GM12891 (cell line): Measurements from ENCODE around the gene PLET1. TPM values are rescaled to one million over a fixed set of nuclear protein-coding genes. Genes with fewer than 3 reads are reported as not detected.

Source experiments
- DNase-seq: peaks from one replicate; pipeline ENCODE4 v3.0.0; 2011; ENCODE audit warnings: low spot score; ENCODE audit not compliant: insufficient read length
- FAIRE-seq: peaks from 2 replicates; lab custom pipeline; 2011; peaks lifted over from hg19 to GRCh38; lab: Jason Lieb, UNC
- PAX5 ChIP-seq: IDR thresholded peaks from 2 replicates; pipeline ENCODE4 v1.6.1; 2011; ENCODE audit warnings: low read length, moderate library complexity, mild to moderate bottlenecking; ENCODE audit not compliant: insufficient read depth, severe bottlenecking
- POLR2A ChIP-seq: IDR thresholded peaks from 2 replicates; pipeline ENCODE4 v1.6.1; 2011; ENCODE audit warnings: low read depth, low read length, control low read depth
- POLR2AphosphoS5 ChIP-seq: IDR thresholded peaks from 2 replicates; pipeline ENCODE4 v1.6.1; 2011; ENCODE audit warnings: low read depth, low read length, control low read depth
- POU2F2 ChIP-seq: IDR thresholded peaks from 2 replicates; pipeline ENCODE4 v1.6.1; 2011; ENCODE audit warnings: low read depth, mild to moderate bottlenecking, control low read depth, low read length, moderate library complexity
- SPI1 ChIP-seq: IDR thresholded peaks from 2 replicates; pipeline ENCODE4 v1.6.1; 2011; ENCODE audit warnings: low read depth, low read length, control low read depth
- TAF1 ChIP-seq: IDR thresholded peaks from 2 replicates; pipeline ENCODE4 v1.6.1; 2011; ENCODE audit warnings: low read depth, low read length, control low read depth
- polyA plus RNA-seq: library from polyadenylated mRNA; unstranded; fragments of >200 nt; gene quantifications from one replicate; pipeline ENCODE4 v1.2.1, GENCODE V29; 2012; ENCODE audit warnings: low read depth, missing spikeins, inconsistent platforms; ENCODE audit not compliant: missing spikeins

PLET1 gene, protein sequence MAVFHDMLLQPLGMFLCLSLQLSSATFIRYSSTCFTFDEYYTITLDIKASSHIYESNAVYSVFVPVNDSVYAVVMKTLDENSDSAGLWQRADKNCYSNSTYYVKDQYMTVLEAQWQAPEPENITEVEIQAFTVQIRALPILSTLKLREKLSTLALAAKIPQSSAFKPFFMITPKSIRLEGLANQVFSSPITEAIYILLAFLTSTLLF
- polyA plus RNA-seq = not detected

DNA sequence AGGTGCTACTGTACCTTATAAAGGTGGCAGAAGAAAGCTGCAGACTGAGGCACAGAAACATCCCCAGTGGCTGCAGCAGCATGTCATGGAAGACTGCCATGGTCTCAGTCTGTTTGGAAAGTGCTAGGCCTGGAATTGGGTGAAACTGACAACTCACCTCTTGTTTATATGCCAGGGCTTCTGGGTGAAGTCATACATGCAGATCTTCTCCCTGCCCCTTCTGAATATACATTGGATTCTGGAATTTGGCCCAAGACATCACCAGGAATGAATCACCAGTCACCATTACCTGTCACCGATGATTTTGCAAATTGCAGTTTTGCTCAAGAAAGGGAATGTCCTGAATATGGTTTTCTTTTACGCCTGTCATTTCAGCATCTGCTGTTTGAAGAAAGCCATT lies at the start of gene PLET1:
TSS of gene PLET1 (minus strand) at position 371 of the 400 bp plus-strand sequence. CDS start at position 100, 271 bp downstream.
- no peak for FAIRE-seq
- no peak for TF ChIP-seq SPI1
- no peak for DNase-seq

DNA sequence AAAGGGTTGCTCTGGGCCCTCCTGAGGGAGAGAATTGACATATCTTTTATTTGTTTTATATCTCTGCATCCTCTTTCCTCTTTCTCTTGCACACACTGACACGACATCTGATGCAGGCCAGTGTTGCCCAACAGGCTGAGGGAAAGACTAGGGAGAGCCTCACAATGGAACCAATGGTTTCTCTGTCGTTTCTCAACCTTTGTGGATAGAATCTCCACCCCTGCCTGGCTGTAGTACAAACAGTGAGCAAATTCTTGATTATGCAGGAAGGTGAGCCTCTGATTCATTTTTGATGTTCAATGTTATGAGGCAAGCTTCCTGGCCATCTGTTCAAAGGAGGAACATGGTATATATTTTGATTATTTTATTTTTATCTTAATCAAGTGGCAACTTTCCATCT lies 49.8 kb upstream of the PLET1 start:
- no peak for DNase-seq
- no peak for FAIRE-seq
- TF ChIP-seq POLR2AphosphoS5 (no peak), PAX5 (no peak), POU2F2 (no peak), TAF1 (no peak), SPI1 (no peak), POLR2A (no peak)

DNA sequence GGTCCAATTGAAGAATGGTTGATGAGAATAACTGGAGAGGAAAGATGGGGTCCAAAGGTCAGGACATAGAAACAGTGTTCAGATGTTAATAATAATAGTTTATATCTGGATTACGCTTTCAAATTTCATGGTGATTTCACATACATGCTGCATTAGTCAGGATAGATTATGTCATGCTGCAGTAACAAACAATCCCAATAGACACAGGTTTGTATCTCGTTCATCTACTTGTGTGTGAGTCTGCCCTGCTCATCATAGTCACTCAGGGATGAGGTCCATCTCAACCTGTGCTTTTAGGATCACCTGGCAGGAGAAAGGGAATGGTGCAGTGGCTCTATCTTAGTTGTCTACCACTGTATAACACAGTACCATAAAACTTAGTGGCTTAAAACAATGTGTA lies 48.0 kb upstream of the PLET1 start:
- TF ChIP-seq POLR2A (no peak), TAF1 (no peak), POU2F2 (no peak), SPI1 (no peak), POLR2AphosphoS5 (no peak), PAX5 (no peak)
- DNase-seq (no peak), FAIRE-seq (no peak)

DNA sequence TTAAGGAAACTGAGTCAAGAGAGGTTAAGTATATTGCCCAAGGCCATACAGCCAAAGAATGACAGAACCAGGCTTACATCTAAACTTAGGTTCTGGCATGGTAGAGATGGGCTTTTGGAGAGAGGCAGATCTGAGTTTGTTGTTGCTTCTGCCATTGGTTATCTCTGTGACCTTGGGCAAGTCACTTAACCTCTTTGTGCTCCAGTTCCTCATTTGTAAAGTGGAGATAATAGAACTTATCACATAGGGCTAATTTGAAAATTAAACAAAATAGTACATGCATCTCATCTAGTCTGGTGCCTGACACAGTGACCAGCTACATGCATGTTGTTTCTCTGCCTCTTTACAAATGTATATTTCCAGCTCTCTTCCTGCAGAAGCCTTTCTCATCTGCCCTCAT lies 47.0 kb upstream of the PLET1 start:
- TF ChIP-seq PAX5 = no peak
- TF ChIP-seq POLR2A = no peak
- DNase-seq = no peak
- FAIRE-seq = no peak

DNA sequence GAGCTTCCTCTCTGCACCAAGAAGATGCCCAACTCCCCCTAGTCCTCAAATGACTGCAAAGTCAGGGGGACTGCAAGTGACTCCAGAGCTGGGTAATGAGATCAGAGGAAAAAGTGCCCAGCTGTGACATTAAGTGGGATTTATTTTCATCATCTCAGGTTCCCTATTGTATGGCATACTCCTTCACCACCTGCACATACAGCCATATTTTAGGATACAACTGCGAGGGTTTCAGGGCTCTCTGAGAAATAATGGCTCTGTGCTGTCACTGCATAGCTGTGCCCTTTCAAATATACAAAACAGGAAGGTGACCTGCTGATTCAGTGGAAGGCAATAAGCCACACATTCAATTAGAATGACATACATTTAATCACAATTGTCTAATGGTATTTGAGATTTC lies 45.6 kb upstream of the PLET1 start:
- TF ChIP-seq POU2F2 (no peak), POLR2A (no peak), TAF1 (no peak), POLR2AphosphoS5 (no peak), SPI1 (no peak), PAX5 (no peak)
- DNase-seq (no peak), FAIRE-seq (no peak)

DNA sequence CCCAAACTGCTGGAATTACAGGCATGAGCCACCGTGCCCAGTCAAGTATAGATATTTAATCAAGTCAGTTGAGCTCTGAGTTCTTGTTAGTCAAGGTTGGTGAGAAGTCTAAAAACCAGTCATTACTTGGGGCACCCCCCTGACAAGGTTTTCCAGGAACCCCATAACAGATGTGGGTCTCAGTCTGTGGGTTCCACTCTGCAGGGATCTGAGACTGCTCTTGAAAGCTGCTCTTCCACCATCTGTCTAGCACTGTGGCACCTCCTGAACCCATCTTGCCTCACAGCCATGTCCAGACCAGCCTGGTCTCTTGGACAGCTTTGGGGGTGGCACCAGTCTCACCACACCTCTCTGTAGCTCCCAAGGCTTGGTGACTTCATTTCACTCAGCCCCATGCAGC lies 44.3 kb upstream of the PLET1 start:
- FAIRE-seq (no peak), DNase-seq (no peak)
- TF ChIP-seq POLR2A (no peak), POU2F2 (no peak), POLR2AphosphoS5 (no peak), PAX5 (no peak), SPI1 (no peak)

DNA sequence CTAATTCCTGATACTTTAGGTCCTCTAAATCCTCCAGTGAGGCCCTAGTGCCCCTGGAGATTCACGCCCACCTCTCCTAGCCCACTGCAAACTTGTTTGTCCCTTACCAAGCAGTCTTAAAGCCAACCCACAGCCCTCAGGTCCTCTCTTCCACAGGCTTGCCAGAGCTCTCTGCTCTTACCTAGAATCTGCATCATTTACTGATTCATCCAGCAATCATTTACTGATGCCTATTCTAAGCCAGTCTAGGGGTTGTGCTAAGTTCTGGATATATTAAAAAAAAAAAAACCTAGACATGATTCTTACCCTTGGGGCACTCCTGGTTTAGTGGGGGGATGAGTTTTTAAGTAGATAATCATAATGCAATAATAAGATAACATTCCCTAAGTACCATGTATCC lies 43.0 kb upstream of the PLET1 start:
- no peak for FAIRE-seq
- TF ChIP-seq TAF1 (no peak), POLR2AphosphoS5 (no peak), POLR2A (no peak), SPI1 (no peak), PAX5 (no peak), POU2F2 (no peak)
- no peak for DNase-seq

DNA sequence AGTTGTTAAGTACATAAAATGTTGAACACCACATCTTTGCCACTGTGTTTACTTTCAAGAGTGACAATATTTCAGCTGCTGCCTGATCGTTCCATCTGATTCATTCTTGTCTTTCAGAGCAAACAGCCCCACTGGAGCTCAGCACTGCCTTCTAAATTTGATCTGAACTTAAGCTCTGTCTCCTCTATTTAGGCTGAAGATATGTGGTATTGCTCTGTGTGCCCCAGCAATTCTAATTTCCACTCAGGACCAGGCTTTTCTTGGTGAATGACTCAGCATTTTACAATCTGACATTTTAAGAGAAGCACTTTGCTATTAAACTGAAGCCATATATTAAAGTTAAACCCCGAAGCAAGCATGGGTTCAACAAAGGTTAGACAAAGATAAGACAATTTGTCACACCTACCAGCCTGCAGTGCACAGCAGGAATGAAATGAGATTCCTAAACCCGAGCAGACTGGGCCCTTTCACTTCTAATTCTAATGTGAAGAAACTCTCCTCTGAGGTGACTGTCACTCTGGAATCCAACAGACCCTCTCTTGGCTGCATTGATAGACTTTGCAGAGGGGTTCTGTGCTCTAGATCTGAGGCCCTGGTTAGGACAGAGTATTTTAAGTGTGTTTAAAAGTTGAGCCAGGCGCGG lies 41.7 kb upstream of the PLET1 start:
- TF ChIP-seq TAF1 (no peak), POLR2A (no peak), POU2F2 (no peak)
- FAIRE-seq (no peak), DNase-seq (no peak)

DNA sequence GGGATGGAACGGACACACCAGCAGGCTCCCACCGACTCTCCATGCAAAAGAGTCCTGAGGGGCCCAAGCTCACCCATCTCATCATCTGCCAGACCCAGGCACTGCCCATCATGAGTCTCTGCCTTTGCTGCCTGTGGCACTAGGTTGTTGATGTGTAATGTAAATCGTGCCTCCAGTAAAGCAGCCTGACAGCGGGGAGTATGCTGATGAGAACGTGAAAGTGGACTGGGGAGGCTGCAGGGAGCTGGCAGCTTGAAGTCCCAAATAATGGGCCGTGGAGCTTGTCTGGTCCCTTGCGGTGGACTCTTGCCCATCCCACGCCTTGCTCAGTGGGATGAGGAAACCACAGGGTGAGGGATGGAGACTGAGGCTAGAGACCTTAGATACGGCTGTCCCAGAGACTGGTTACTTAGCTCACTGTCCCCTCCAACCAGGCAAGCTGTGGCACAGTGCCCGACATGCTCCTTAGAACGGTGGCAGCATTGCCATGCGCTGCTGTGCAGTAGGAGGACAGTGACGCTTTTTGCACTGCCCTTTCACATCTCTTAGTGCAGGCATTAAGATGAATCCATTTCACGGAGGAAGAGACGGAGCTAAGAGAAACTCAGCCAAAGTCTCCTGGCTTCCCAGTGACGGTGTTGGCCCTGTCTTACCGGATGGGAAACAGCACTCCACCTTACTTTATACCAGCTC lies 39.6 kb upstream of the PLET1 start:
- FAIRE-seq (no peak), DNase-seq (no peak)
- TF ChIP-seq TAF1 (no peak), POU2F2 (no peak), POLR2AphosphoS5 (no peak), POLR2A (no peak), SPI1 (no peak), PAX5 (no peak)

DNA sequence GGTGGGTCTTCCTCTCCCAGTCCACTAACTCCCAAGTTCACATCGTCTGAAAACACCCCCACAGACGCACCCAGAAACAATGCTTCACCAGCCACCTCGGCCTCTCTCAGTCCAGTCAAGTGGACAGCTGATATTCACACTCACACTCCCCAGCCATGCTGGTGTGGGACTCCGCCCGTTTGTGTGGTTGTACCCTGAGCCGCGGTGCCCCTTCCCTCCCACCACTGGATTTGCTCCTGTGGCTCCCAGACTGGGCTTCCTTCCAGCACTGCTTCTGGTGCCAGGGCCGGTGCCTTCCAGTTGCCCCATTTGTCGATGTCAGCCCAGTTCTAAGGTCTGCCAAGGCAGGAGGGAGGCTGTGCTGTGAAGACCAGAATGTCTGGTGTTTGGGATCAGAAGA lies 37.9 kb upstream of the PLET1 start:
- no peak for FAIRE-seq
- no peak for DNase-seq
- TF ChIP-seq POLR2AphosphoS5 (no peak), POU2F2 (no peak), POLR2A (no peak), PAX5 (no peak), SPI1 (no peak), TAF1 (no peak)

DNA sequence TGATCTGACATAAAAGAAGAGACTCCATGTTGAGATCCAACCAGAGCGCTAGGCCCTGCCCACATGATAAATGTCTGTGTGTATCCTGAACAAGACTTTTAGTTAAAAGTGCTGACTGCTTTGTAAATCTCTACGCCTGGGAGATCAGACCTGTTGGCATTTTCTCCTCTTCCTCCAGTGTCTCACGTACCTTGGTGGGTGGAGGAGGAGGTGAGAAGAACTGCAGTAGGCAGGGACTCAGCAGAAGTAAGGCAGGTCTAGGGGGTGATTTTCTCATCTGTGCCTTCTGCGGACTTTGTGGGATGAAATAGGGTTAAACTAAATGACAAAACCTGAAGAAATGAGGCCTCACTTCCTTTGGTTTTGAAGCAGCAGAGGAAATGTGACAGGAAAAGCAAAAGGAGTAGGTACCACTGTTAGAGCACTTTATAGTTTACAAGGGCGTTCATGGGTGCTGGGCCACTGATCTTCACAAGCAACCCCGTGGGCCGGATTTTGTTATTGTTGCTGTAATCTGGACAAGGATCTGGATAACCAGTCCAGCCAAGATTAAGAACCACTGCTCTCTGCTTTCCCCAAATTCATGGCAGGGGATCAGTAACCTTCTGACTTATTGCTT lies 36.7 kb upstream of the PLET1 start:
- TF ChIP-seq TAF1 (no peak), SPI1 (no peak), POLR2AphosphoS5 (no peak), POLR2A (no peak), POU2F2 (no peak), PAX5 (no peak)
- no peak for DNase-seq
- no peak for FAIRE-seq
